ENCODE measurements around the gene HSPA2.

- TF ChIP-seq EZH2 (IDR thresholded peaks at IDR 0.05; ENCODE audit: borderline replicate concordance), result no peak
- no peak for TF ChIP-seq CTCF (IDR thresholded peaks at IDR 0.05; ENCODE audit: poor library complexity)
Measured at GRCh38 chr14:64541972-64542835, 1.7 kb downstream of the HSPA2 start.
